ENCODE results near the gene LHX1.

The LHX1 gene

GRCh38 chr17:36937001-36937958 lies at the start of gene LHX1:
Gene LHX1 (plus strand): TSS chr17:36937475. CDS start chr17:36938198, 723 bp downstream.
- no peak for DNase-seq

GRCh38 chr17:36888236-36888951 lies 48.9 kb upstream of the LHX1 start:
- no peak for DNase-seq

- no peak for DNase-seq
These were observed 47.4 kb upstream of the LHX1 start for GRCh38 chr17:36889770-36890349.

GRCh38 chr17:36890398-36891168 lies 46.7 kb upstream of the LHX1 start:
- DNase-seq, result no peak

- DNase-seq, result no peak
These were observed 45.0 kb upstream of the LHX1 start for GRCh38 chr17:36892112-36892838.

GRCh38 chr17:36894177-36894576 lies 43.1 kb upstream of the LHX1 start:
- DNase-seq, result no peak

- DNase-seq, result no peak
These were observed 42.4 kb upstream of the LHX1 start for GRCh38 chr17:36894925-36895324.

- no peak for DNase-seq
These were observed 37.8 kb upstream of the LHX1 start for GRCh38 chr17:36899250-36900159.

- DNase-seq, result no peak
These were observed 37.1 kb upstream of the LHX1 start for GRCh38 chr17:36900160-36900512.

GRCh38 chr17:36901506-36901905 lies 35.8 kb upstream of the LHX1 start:
- no peak for DNase-seq

- no peak for DNase-seq
These were observed 29.9 kb upstream of the LHX1 start for GRCh38 chr17:36907407-36907806.

GRCh38 chr17:36910513-36910912 lies 26.8 kb upstream of the LHX1 start:
- no peak for DNase-seq

- DNase-seq, result no peak
These were observed 26.3 kb upstream of the LHX1 start for GRCh38 chr17:36911001-36911400.

- DNase-seq, result no peak
These were observed 24.1 kb upstream of the LHX1 start for GRCh38 chr17:36913132-36913531.

- no peak for DNase-seq
These were observed 19.0 kb upstream of the LHX1 start for GRCh38 chr17:36918211-36918691.

GRCh38 chr17:36919407-36919968 lies 17.8 kb upstream of the LHX1 start:
- DNase-seq, result no peak

- no peak for DNase-seq
These were observed 17.0 kb upstream of the LHX1 start for GRCh38 chr17:36920032-36921005.

- peak; percentile 40 to 44 for DNase-seq
These were observed 16.0 kb upstream of the LHX1 start for GRCh38 chr17:36921095-36921851.

GRCh38 chr17:36922175-36922574 lies 15.1 kb upstream of the LHX1 start:
- DNase-seq, result no peak
